ENCODE data around the gene ARRDC3.

Gene ARRDC3

DNA sequence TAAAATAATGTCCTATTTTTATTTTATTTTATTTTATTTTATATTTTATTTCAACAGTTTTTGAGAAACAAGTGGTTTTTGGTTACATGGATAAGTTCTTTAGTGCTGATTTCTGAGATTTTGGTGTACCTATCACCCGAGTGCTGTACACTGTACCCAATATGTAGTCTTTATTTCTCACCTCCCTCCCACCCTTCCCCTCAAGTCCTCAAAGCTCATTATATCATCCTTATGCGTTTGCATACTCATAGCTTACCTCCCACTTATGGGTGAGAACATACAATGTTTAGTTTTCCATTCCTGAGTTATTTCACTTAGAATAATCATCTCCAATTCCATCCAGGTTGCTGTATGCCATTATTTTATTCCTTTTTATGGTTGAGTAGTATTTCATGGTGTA lies 63.5 kb downstream of the ARRDC3 start:
- no peak overlapping the region for H3K4me3 ChIP-seq (replicated peaks; ENCODE audit: insufficient read depth, low read length)
- TF ChIP-seq SPI1 (IDR thresholded peaks at IDR 0.05; ENCODE audit: borderline replicate concordance, low read depth) (no peak), GABPA (IDR thresholded peaks at IDR 0.05; ENCODE audit: low read depth) (no peak), POLR2AphosphoS5 (IDR thresholded peaks at IDR 0.05; ENCODE audit: low read depth) (no peak)
- TF ChIP-seq, protein P1, sequence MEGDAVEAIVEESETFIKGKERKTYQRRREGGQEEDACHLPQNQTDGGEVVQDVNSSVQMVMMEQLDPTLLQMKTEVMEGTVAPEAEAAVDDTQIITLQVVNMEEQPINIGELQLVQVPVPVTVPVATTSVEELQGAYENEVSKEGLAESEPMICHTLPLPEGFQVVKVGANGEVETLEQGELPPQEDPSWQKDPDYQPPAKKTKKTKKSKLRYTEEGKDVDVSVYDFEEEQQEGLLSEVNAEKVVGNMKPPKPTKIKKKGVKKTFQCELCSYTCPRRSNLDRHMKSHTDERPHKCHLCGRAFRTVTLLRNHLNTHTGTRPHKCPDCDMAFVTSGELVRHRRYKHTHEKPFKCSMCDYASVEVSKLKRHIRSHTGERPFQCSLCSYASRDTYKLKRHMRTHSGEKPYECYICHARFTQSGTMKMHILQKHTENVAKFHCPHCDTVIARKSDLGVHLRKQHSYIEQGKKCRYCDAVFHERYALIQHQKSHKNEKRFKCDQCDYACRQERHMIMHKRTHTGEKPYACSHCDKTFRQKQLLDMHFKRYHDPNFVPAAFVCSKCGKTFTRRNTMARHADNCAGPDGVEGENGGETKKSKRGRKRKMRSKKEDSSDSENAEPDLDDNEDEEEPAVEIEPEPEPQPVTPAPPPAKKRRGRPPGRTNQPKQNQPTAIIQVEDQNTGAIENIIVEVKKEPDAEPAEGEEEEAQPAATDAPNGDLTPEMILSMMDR (IDR thresholded peaks at IDR 0.05; ENCODE audit: insufficient read depth, low read length): no peak
- TF ChIP-seq, protein P2, sequence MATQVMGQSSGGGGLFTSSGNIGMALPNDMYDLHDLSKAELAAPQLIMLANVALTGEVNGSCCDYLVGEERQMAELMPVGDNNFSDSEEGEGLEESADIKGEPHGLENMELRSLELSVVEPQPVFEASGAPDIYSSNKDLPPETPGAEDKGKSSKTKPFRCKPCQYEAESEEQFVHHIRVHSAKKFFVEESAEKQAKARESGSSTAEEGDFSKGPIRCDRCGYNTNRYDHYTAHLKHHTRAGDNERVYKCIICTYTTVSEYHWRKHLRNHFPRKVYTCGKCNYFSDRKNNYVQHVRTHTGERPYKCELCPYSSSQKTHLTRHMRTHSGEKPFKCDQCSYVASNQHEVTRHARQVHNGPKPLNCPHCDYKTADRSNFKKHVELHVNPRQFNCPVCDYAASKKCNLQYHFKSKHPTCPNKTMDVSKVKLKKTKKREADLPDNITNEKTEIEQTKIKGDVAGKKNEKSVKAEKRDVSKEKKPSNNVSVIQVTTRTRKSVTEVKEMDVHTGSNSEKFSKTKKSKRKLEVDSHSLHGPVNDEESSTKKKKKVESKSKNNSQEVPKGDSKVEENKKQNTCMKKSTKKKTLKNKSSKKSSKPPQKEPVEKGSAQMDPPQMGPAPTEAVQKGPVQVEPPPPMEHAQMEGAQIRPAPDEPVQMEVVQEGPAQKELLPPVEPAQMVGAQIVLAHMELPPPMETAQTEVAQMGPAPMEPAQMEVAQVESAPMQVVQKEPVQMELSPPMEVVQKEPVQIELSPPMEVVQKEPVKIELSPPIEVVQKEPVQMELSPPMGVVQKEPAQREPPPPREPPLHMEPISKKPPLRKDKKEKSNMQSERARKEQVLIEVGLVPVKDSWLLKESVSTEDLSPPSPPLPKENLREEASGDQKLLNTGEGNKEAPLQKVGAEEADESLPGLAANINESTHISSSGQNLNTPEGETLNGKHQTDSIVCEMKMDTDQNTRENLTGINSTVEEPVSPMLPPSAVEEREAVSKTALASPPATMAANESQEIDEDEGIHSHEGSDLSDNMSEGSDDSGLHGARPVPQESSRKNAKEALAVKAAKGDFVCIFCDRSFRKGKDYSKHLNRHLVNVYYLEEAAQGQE (IDR thresholded peaks at IDR 0.05; ENCODE audit: insufficient replicate concordance, low read depth): no peak
- DNase-seq (ENCODE audit: low read depth in 1 of 2, low spot score in 1 of 2): no peak
- H3K27me3 ChIP-seq (ENCODE audit: insufficient read depth, poor library complexity, severe bottlenecking): no peaks in the 10 kb centered on the region
- H3K27ac ChIP-seq (replicated peaks): no peak overlapping the region

DNA sequence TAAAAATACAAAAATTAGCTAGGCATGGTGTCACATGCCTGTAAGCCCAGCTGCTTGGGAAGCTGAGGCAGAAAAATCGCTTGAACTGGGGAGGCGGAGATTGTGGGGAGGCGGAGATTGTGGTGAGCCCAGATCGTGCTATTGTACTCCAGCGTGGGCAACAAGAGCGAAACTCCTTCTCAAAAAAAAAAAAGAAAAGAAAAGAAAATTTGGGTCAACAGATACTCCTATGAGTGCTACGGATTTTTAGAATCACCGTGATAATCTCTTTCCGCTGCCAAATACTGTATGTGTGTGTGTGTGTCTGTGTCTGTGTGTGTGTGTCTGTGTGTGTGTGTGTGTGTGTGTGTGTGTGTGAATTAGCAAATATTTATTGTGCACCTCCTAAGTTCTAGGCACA lies 64.4 kb downstream of the ARRDC3 start:
- H3K4me3 ChIP-seq (replicated peaks; ENCODE audit: insufficient read depth, low read length): no peak overlapping the region
- DNase-seq (ENCODE audit: low read depth in 1 of 2, low spot score in 1 of 2): no peak
- H3K27me3 ChIP-seq (ENCODE audit: insufficient read depth, poor library complexity, severe bottlenecking): no peaks in the 10 kb centered on the region
- TF ChIP-seq POLR2AphosphoS5 (IDR thresholded peaks at IDR 0.05; ENCODE audit: low read depth) (no peak), GABPA (IDR thresholded peaks at IDR 0.05; ENCODE audit: low read depth) (no peak), SPI1 (IDR thresholded peaks at IDR 0.05; ENCODE audit: borderline replicate concordance, low read depth) (no peak)
- TF ChIP-seq, protein P2 (IDR thresholded peaks at IDR 0.05; ENCODE audit: insufficient replicate concordance, low read depth): no peak
- TF ChIP-seq, protein P1 (IDR thresholded peaks at IDR 0.05; ENCODE audit: insufficient read depth, low read length): no peak
- H3K27ac ChIP-seq (replicated peaks): no peak overlapping the region

Measured in HL-60 (cell line).